ENCODE data around the gene THAP4. TPM values are rescaled to one million over a fixed set of nuclear protein-coding genes. Genes with fewer than 3 reads are reported as not detected.

Gene THAP4
- total and polyA plus RNA-seq, 2 experiments from 2014 or later = 82.0 to 101 TPM

DNA sequence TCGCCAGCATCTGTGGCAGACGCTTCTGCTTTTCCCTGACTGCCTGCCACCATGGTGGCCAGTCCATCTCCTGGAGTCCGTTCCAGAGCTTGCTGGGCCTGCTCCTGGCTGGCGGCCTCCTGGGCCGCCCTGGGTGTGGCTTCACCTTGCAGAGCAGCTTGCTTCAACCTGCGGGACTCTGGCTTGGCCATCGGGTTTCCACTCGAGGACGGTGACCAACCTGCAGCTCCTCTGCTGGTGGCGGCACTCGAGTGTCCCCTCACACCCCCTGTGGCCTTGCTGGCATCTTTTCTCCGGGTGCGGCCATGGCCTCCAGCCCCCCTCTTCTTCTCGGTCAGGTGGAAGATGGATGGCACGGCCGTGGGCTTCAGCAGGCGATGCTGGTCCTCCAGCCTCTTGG is 3.4 kb downstream of the THAP4 start:
- no peak for DNase-seq (ENCODE audit: low read depth in 1 of 2, low spot score in 1 of 2)
- Histone ChIP-seq H3K36me3 (peaks cover 17% of the 10 kb centered on the region), H3K9me3 (ENCODE audit: low read depth) (no peaks in the 10 kb centered on the region)

DNA sequence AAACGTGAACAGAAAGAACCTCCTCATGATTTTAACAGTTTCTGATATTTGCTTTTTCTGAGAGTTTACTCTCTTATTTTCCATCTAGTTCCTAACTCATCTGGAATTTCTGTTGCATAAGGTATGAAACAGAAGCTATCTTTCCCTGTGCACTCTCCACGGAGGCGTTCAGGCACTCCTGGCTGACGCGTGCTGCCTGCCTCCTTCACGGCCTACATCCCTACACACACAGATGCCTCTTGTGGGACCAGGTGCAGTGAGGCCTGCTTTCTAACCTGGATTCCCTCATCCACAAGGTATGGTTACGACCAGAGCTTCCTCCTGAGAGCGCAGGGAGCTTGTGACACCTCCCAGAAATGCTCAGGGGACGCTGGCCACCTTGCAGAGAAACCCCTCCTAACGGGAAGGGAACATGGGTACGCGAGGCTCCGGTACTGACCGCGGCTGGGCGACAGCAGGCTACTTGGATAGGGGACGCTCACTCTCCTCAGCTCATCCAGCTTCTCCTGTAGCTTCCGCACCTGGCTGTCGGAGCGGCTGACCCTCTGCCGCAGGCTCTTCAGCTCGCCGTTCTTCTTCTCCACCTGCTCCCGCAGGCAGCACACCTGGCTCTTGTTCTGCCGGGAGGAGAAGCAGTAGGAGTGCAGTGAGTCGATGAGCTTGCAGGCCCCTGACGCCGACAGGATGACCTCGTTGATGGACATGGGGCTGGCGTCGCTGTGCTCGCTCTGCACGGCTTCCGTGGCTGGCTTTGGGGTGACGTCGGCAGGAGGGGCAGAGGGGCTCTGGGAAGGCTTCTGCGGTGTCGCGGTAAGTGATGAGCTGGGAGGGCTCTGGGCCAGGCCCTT is 4.3 kb downstream of the THAP4 start:
- no peak overlapping the region for H3K4me3 ChIP-seq
- H3K36me3 ChIP-seq = peaks cover 17% of the 10 kb centered on the region
- no peaks in the 10 kb centered on the region for H3K27me3 ChIP-seq
- TF ChIP-seq, protein P1, sequence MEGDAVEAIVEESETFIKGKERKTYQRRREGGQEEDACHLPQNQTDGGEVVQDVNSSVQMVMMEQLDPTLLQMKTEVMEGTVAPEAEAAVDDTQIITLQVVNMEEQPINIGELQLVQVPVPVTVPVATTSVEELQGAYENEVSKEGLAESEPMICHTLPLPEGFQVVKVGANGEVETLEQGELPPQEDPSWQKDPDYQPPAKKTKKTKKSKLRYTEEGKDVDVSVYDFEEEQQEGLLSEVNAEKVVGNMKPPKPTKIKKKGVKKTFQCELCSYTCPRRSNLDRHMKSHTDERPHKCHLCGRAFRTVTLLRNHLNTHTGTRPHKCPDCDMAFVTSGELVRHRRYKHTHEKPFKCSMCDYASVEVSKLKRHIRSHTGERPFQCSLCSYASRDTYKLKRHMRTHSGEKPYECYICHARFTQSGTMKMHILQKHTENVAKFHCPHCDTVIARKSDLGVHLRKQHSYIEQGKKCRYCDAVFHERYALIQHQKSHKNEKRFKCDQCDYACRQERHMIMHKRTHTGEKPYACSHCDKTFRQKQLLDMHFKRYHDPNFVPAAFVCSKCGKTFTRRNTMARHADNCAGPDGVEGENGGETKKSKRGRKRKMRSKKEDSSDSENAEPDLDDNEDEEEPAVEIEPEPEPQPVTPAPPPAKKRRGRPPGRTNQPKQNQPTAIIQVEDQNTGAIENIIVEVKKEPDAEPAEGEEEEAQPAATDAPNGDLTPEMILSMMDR (IDR thresholded peaks at IDR 0.05; ENCODE audit: low read depth, low read length) = no peak
- H3K27ac ChIP-seq = no peak overlapping the region
- no peaks in the 10 kb centered on the region for H3K9me3 ChIP-seq (ENCODE audit: low read depth)
- H3K4me1 ChIP-seq (ENCODE audit: low read depth) = peaks cover 6% of the 10 kb centered on the region
- DNase-seq (ENCODE audit: low read depth in 1 of 2, low spot score in 1 of 2) = no peak

More for the DNA sequence above, 3.4 kb downstream of the THAP4 start:
- H3K4me3 ChIP-seq = no peak overlapping the region
- TF ChIP-seq, protein P1 (IDR thresholded peaks at IDR 0.05; ENCODE audit: low read depth, low read length) = no peak
- H3K27ac ChIP-seq = no peak overlapping the region
- no peaks in the 10 kb centered on the region for H3K27me3 ChIP-seq
- peaks cover 9% of the 10 kb centered on the region for H3K4me1 ChIP-seq (ENCODE audit: low read depth)

DNA sequence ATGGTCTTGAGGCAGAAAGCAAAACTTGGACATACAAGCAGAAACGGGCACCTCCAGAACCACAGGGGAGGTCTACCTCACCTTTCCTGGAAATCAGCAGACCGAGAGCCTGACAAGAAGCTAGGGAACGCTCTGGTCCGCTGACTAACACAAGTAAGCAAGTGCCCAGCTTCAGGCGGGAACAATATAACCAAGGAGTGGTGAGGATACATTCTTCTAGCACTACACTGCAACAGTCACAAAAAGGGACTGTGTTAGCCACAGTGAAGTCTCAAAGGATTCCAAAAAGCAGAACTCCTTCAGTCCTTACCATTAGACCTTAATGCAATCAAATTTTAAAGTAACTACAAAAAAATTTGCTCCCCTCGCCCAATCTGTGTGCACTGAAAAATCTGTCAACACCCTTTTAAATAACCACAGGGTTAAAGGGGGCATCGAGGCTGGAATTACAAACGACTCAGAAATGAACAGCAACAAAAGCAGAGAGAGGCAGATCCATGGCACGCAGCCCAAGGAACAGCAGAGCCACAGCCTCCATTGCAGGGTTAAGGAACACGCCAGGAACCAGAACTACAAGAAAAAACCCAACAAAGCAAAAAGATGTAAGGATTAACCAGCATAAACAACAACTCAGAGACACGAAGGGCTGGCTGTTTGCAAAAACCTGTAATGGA is 7.1 kb downstream of the THAP4 start:
- H3K36me3 ChIP-seq = peaks cover 21% of the 10 kb centered on the region
- no peak overlapping the region for H3K4me3 ChIP-seq
- no peaks in the 10 kb centered on the region for H3K9me3 ChIP-seq (ENCODE audit: low read depth)
- TF ChIP-seq, protein P1 (IDR thresholded peaks at IDR 0.05; ENCODE audit: low read depth, low read length) = no peak
- no peak overlapping the region for H3K27ac ChIP-seq
- no peaks in the 10 kb centered on the region for H3K4me1 ChIP-seq (ENCODE audit: low read depth)
- no peak for DNase-seq (ENCODE audit: low read depth in 1 of 2, low spot score in 1 of 2)
- no peaks in the 10 kb centered on the region for H3K27me3 ChIP-seq

DNA sequence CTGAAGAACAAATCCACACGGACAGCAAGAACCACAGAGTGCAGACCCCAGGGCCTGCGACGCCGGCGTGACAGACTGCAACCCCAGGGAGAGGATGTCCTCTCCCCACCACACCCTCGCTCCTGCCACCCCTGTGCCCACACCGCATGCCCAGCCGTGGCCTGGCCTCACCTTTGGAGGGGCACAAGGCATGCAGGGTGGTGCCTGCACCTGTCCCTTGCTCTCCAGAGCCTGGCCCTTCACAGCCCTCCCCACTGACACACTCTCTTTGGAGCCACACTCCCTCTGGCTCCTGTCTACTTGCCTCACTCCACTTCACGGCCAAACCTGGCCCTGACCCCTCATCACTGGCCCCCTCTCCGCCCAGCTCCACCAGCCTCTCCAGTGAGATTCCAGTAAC is 9.3 kb downstream of the THAP4 start:
- no peak overlapping the region for H3K27ac ChIP-seq
- peaks cover 12% of the 10 kb centered on the region for H3K36me3 ChIP-seq
- no peaks in the 10 kb centered on the region for H3K4me1 ChIP-seq (ENCODE audit: low read depth)

DNA sequence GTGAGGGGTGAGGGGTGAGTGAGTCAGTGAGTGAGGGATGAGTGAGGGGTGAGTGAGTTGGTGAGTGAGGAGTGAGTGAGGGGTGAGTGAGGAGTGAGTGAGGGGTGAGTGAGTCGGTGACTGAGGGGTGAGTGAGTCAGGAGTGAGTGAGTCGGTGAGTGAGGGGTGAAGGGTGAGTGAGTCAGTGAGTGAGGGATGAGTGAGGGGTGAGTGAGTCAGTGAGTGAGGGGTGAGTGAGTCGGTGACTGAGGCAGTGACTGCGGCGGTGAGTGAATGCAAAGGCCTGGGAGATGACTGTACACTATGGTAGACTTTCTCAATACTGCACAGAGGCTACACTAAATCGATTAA is 16.6 kb downstream of the THAP4 start:
- Histone ChIP-seq H3K27ac (no peak overlapping the region), H3K27me3 (no peaks in the 10 kb centered on the region), H3K4me3 (no peak overlapping the region), H3K9me3 (ENCODE audit: low read depth) (no peaks in the 10 kb centered on the region), H3K36me3 (no peaks in the 10 kb centered on the region), H3K4me1 (ENCODE audit: low read depth) (no peaks in the 10 kb centered on the region)
- TF ChIP-seq, protein P1 (IDR thresholded peaks at IDR 0.05; ENCODE audit: low read depth, low read length) = no peak
- peak in 1 of 2 donors; percentile 16 for DNase-seq (ENCODE audit: low read depth in 1 of 2, low spot score in 1 of 2)

More for the DNA sequence above, 9.3 kb downstream of the THAP4 start:
- Histone ChIP-seq H3K9me3 (ENCODE audit: low read depth) (no peaks in the 10 kb centered on the region), H3K27me3 (no peaks in the 10 kb centered on the region), H3K4me3 (no peak overlapping the region)
- DNase-seq (ENCODE audit: low read depth in 1 of 2, low spot score in 1 of 2) = no peak
- TF ChIP-seq, protein P1 (IDR thresholded peaks at IDR 0.05; ENCODE audit: low read depth, low read length) = no peak

Measured in cardiac muscle cell (in vitro differentiated cells and primary cell).